Measurements from ENCODE around the gene TRAF2.
A peak's percentile ranks its signal among the peaks of the same experiment; 100 is the strongest.
"Not testable (repeated sequence)": the region's sequence is repeated elsewhere in the genome, so short reads cannot be mapped to it uniquely, and the experiment has no call there.

TRAF2 gene

GRCh38 chr9:136862849-136863622 is 23.3 kb upstream of the TRAF2 start:
- 96% methylated on average over 31 of the region's 31 CpGs for WGBS

GRCh38 chr9:136863623-136864273 is 22.6 kb upstream of the TRAF2 start:
- Histone ChIP-seq H3K36me3 (ENCODE audit: insufficient read depth, low read length) (peaks cover 39% of the 10 kb centered on the region), H3K9me3 (ENCODE audit: insufficient read depth, low read depth, low read length) (peaks cover 6% of the 10 kb centered on the region), H3K27me3 (ENCODE audit: insufficient read depth, low read length) (no peaks in the 10 kb centered on the region), H3K9ac (ENCODE audit: low read depth, low read length) (no peak overlapping the region), H3K27ac (ENCODE audit: low read depth, low read length) (no peak overlapping the region), H3K4me3 (ENCODE audit: low read length) (no peak overlapping the region), H3K4me1 (ENCODE audit: insufficient read depth, low read length) (peaks cover 4% of the 10 kb centered on the region; the same call in 1 of the 2 replicates)
- 94% methylated on average over 12 of the region's 12 CpGs for WGBS

More at GRCh38 chr9:136862849-136863622, 23.3 kb upstream of the TRAF2 start:
- Histone ChIP-seq H3K27me3 (ENCODE audit: insufficient read depth, low read length) (no peaks in the 10 kb centered on the region), H3K4me3 (ENCODE audit: low read length) (no peak overlapping the region), H3K9ac (ENCODE audit: low read depth, low read length) (no peak overlapping the region), H3K4me1 (ENCODE audit: insufficient read depth, low read length) (peaks cover 4% of the 10 kb centered on the region; the same call in 1 of the 2 replicates), H3K36me3 (ENCODE audit: insufficient read depth, low read length) (peaks cover 39% of the 10 kb centered on the region), H3K9me3 (ENCODE audit: insufficient read depth, low read depth, low read length) (peaks cover 6% of the 10 kb centered on the region), H3K27ac (ENCODE audit: low read depth, low read length) (no peak overlapping the region)

- H3K4me1 ChIP-seq (ENCODE audit: insufficient read depth, low read length): peaks cover 4% of the 10 kb centered on the region; the same call in 1 of the 2 replicates
- H3K9me3 ChIP-seq (ENCODE audit: insufficient read depth, low read depth, low read length): peaks cover 6% of the 10 kb centered on the region
- H3K27me3 ChIP-seq (ENCODE audit: insufficient read depth, low read length): no peaks in the 10 kb centered on the region
- peak overlapping the region; percentile 25; the same call in 1 of the 2 replicates for H3K9ac ChIP-seq (ENCODE audit: low read depth, low read length)
- H3K4me3 ChIP-seq (ENCODE audit: low read length): peak overlapping the region; percentile 54
- peaks cover 39% of the 10 kb centered on the region for H3K36me3 ChIP-seq (ENCODE audit: insufficient read depth, low read length)
- H3K27ac ChIP-seq (ENCODE audit: low read depth, low read length): no peak overlapping the region
- 65% methylated on average over 11 of the region's 11 CpGs for WGBS
Observed at GRCh38 chr9:136865041-136865767, 21.1 kb upstream of the TRAF2 start.

- Histone ChIP-seq H3K4me3 (ENCODE audit: low read length) (peak overlapping the region; percentile 54), H3K27ac (ENCODE audit: low read depth, low read length) (peak overlapping the region; percentile 53; the same call in 1 of the 2 replicates), H3K27me3 (ENCODE audit: insufficient read depth, low read length) (no peaks in the 10 kb centered on the region), H3K4me1 (ENCODE audit: insufficient read depth, low read length) (peaks cover 4% of the 10 kb centered on the region; the same call in 1 of the 2 replicates), H3K9me3 (ENCODE audit: insufficient read depth, low read depth, low read length) (peaks cover 6% of the 10 kb centered on the region), H3K9ac (ENCODE audit: low read depth, low read length) (peak overlapping the region; percentile 80), H3K36me3 (ENCODE audit: insufficient read depth, low read length) (peaks cover 37% of the 10 kb centered on the region)
- under 1% methylated on average over 20 of the region's 20 CpGs for WGBS
Observed at GRCh38 chr9:136865768-136866103, 20.6 kb upstream of the TRAF2 start.

- not testable (repeated sequence) for H3K27ac ChIP-seq (ENCODE audit: low read depth, low read length)
Observed at GRCh38 chr9:136866898-136867421, 19.4 kb upstream of the TRAF2 start.

GRCh38 chr9:136867480-136867879 is 18.8 kb upstream of the TRAF2 start:
- Histone ChIP-seq H3K9ac (ENCODE audit: low read depth, low read length) (no peak overlapping the region), H3K27me3 (ENCODE audit: insufficient read depth, low read length) (no peaks in the 10 kb centered on the region), H3K36me3 (ENCODE audit: insufficient read depth, low read length) (peaks cover 20% of the 10 kb centered on the region), H3K27ac (ENCODE audit: low read depth, low read length) (no peak overlapping the region), H3K4me1 (ENCODE audit: insufficient read depth, low read length) (peaks cover 4% of the 10 kb centered on the region; the same call in 1 of the 2 replicates), H3K9me3 (ENCODE audit: insufficient read depth, low read depth, low read length) (peaks cover 15% of the 10 kb centered on the region), H3K4me3 (ENCODE audit: low read length) (no peak overlapping the region)
- WGBS: 97% methylated on average over 18 of the region's 18 CpGs

More at GRCh38 chr9:136866898-136867421, 19.4 kb upstream of the TRAF2 start:
- H3K9ac ChIP-seq (ENCODE audit: low read depth, low read length); H3K4me1 ChIP-seq (ENCODE audit: insufficient read depth, low read length); H3K9me3 ChIP-seq (ENCODE audit: insufficient read depth, low read depth, low read length); H3K27me3 ChIP-seq (ENCODE audit: insufficient read depth, low read length): not testable (repeated sequence)
- H3K4me3 ChIP-seq (ENCODE audit: low read length): peak overlapping the region; percentile 54
- 94% methylated on average over 26 of the region's 29 CpGs for WGBS
- peaks cover 25% of the 10 kb centered on the region for H3K36me3 ChIP-seq (ENCODE audit: insufficient read depth, low read length)

- Histone ChIP-seq H3K4me3 (ENCODE audit: low read length) (no peak overlapping the region), H3K27me3 (ENCODE audit: insufficient read depth, low read length) (no peaks in the 10 kb centered on the region), H3K36me3 (ENCODE audit: insufficient read depth, low read length) (peaks cover 15% of the 10 kb centered on the region), H3K9me3 (ENCODE audit: insufficient read depth, low read depth, low read length) (peaks cover 19% of the 10 kb centered on the region), H3K4me1 (ENCODE audit: insufficient read depth, low read length) (peaks cover 4% of the 10 kb centered on the region; the same call in 1 of the 2 replicates), H3K9ac (ENCODE audit: low read depth, low read length) (no peak overlapping the region), H3K27ac (ENCODE audit: low read depth, low read length) (no peak overlapping the region)
- 96% methylated on average over 18 of the region's 18 CpGs for WGBS
Observed at GRCh38 chr9:136867917-136868316, 18.4 kb upstream of the TRAF2 start.

GRCh38 chr9:136868644-136869043 is 17.7 kb upstream of the TRAF2 start:
- Histone ChIP-seq H3K4me1 (ENCODE audit: insufficient read depth, low read length) (peaks cover 4% of the 10 kb centered on the region; the same call in 1 of the 2 replicates), H3K36me3 (ENCODE audit: insufficient read depth, low read length) (peaks cover 8% of the 10 kb centered on the region), H3K4me3 (ENCODE audit: low read length) (no peak overlapping the region), H3K27ac (ENCODE audit: low read depth, low read length) (no peak overlapping the region), H3K27me3 (ENCODE audit: insufficient read depth, low read length) (no peaks in the 10 kb centered on the region), H3K9me3 (ENCODE audit: insufficient read depth, low read depth, low read length) (peaks cover 25% of the 10 kb centered on the region), H3K9ac (ENCODE audit: low read depth, low read length) (no peak overlapping the region)
- WGBS: 93% methylated on average over 11 of the region's 11 CpGs

- not testable (repeated sequence) for H3K9ac ChIP-seq (ENCODE audit: low read depth, low read length); H3K4me3 ChIP-seq (ENCODE audit: low read length); H3K27ac ChIP-seq (ENCODE audit: low read depth, low read length); H3K27me3 ChIP-seq (ENCODE audit: insufficient read depth, low read length); H3K36me3 ChIP-seq (ENCODE audit: insufficient read depth, low read length); H3K4me1 ChIP-seq (ENCODE audit: insufficient read depth, low read length)
- WGBS: 90% methylated on average over 2 of the region's 2 CpGs
- peaks cover 26% of the 10 kb centered on the region for H3K9me3 ChIP-seq (ENCODE audit: insufficient read depth, low read depth, low read length)
Observed at GRCh38 chr9:136869611-136870010, 16.7 kb upstream of the TRAF2 start.

- Histone ChIP-seq H3K9me3 (ENCODE audit: insufficient read depth, low read depth, low read length) (peaks cover 21% of the 10 kb centered on the region), H3K36me3 (ENCODE audit: insufficient read depth, low read length) (no peaks in the 10 kb centered on the region), H3K9ac (ENCODE audit: low read depth, low read length) (no peak overlapping the region), H3K27ac (ENCODE audit: low read depth, low read length) (no peak overlapping the region), H3K4me3 (ENCODE audit: low read length) (no peak overlapping the region), H3K4me1 (ENCODE audit: insufficient read depth, low read length) (no peaks in the 10 kb centered on the region), H3K27me3 (ENCODE audit: insufficient read depth, low read length) (no peaks in the 10 kb centered on the region)
- WGBS: 97% methylated on average over 6 of the region's 6 CpGs
Observed at GRCh38 chr9:136875155-136875554, 11.2 kb upstream of the TRAF2 start.

- Histone ChIP-seq H3K4me3 (ENCODE audit: low read length) (no peak overlapping the region), H3K27ac (ENCODE audit: low read depth, low read length) (no peak overlapping the region), H3K4me1 (ENCODE audit: insufficient read depth, low read length) (no peaks in the 10 kb centered on the region), H3K27me3 (ENCODE audit: insufficient read depth, low read length) (no peaks in the 10 kb centered on the region), H3K9ac (ENCODE audit: low read depth, low read length) (no peak overlapping the region), H3K9me3 (ENCODE audit: insufficient read depth, low read depth, low read length) (peaks cover 20% of the 10 kb centered on the region), H3K36me3 (ENCODE audit: insufficient read depth, low read length) (no peaks in the 10 kb centered on the region)
- WGBS: 71% methylated on average over 5 of the region's 5 CpGs
Observed at GRCh38 chr9:136876476-136876875, 9.8 kb upstream of the TRAF2 start.
